IMR-90 (cell line): ENCODE results near the gene STAP2. TPM values are rescaled to one million over a fixed set of nuclear protein-coding genes. Genes with fewer than 3 reads are reported as not detected.

ENCODE experiments used
- ATAC-seq: fragments of 200-7000 bp; cut with Tn5 transposase; 2 replicates; pipeline ENCODE4 v1.9.1; 2020; ENCODE audit warnings: low read depth, mild to moderate bottlenecking, moderate library complexity
- BruUV-seq: library from RNA; stranded (reverse); fragments of 400-500 nt; replicated peaks from 2 replicates; lab custom pipeline; 2021; lab: Mats Ljungman, UMichigan
- CTCF ChIA-PET: fragments of 300-600 bp; formaldehyde crosslinking; extraction: SDS; loops from one replicate; lab custom pipeline; 2021; ENCODE audit warnings: antibody characterized with exemption; lab: Yijun Ruan, JAX
- POLR2A ChIA-PET: fragments of 300-600 bp; sonication (Branson Sonifier 250); formaldehyde crosslinking; loops from one replicate; lab custom pipeline; 2022; ENCODE audit warnings: antibody characterized with exemption; ENCODE audit not compliant: unreplicated experiment; lab: Charles Lee
- DNase-seq: peaks from one replicate; pipeline ENCODE4 v3.0.0; 2013
- H2AFZ ChIP-seq: replicated peaks from 2 replicates; pipeline ENCODE3; 2013; ENCODE audit warnings: low read length, mild to moderate bottlenecking; ENCODE audit not compliant: poor library complexity
- H2AK5ac ChIP-seq: 2 replicates; pipeline ENCODE4 v1.6.1; 2013; ENCODE audit warnings: low read depth, low read length, inconsistent platforms
- H2AK9ac ChIP-seq: replicated peaks from 2 replicates; pipeline ENCODE3; 2013; ENCODE audit warnings: mild to moderate bottlenecking, low read depth, low read length, moderate library complexity; ENCODE audit not compliant: poor library complexity
- H2BK120ac ChIP-seq: 2 replicates; pipeline ENCODE4 v1.6.1; 2013; ENCODE audit warnings: low read depth, low read length, inconsistent platforms
- H2BK15ac ChIP-seq: 3 replicates; pipeline ENCODE4 v1.6.1; 2013; ENCODE audit warnings: low read depth, low read length, inconsistent platforms
- H2BK20ac ChIP-seq: 2 replicates; pipeline ENCODE4 v1.6.1; 2013; ENCODE audit warnings: low read depth, mild to moderate bottlenecking, inconsistent platforms, low read length, moderate library complexity
- H2BK5ac ChIP-seq: 2 replicates; pipeline ENCODE4 v1.6.1; 2013; ENCODE audit warnings: mild to moderate bottlenecking, low read depth, low read length, inconsistent platforms; ENCODE audit not compliant: poor library complexity, severe bottlenecking
- H3K14ac ChIP-seq: replicated peaks from 2 replicates; pipeline ENCODE4 v1.6.1; 2013; ENCODE audit warnings: low read depth, low read length, inconsistent platforms
- H3K18ac ChIP-seq: 2 replicates; pipeline ENCODE4 v1.6.1; 2013; ENCODE audit warnings: low read depth, low read length, control low read depth
- H3K23ac ChIP-seq: 2 replicates; pipeline ENCODE4 v1.6.1; 2013; ENCODE audit warnings: low read depth, low read length, inconsistent platforms
- H3K27ac ChIP-seq: 2 replicates; pipeline ENCODE4 v1.5.1; 2013; ENCODE audit warnings: mild to moderate bottlenecking, control low read depth, low read length; ENCODE audit not compliant: insufficient read depth
- H3K27me3 ChIP-seq: 2 replicates; pipeline ENCODE4 v1.6.1; 2013; ENCODE audit warnings: low read length; ENCODE audit not compliant: control insufficient read depth, insufficient read depth
- H3K36me3 ChIP-seq: 2 replicates; pipeline ENCODE4 v1.6.1; 2013; ENCODE audit warnings: low read length, mixed read lengths; ENCODE audit not compliant: control insufficient read depth, insufficient read depth
- H3K4ac ChIP-seq: 2 replicates; pipeline ENCODE4 v1.6.1; 2013; ENCODE audit warnings: low read depth, low read length, inconsistent platforms
- H3K4me1 ChIP-seq: 2 replicates; pipeline ENCODE4 v1.6.1; 2013; ENCODE audit warnings: low read length, mixed read lengths; ENCODE audit not compliant: control insufficient read depth, insufficient read depth
- H3K4me2 ChIP-seq: 2 replicates; pipeline ENCODE4 v1.6.1; 2013; ENCODE audit warnings: low read depth, mild to moderate bottlenecking, control low read depth, low read length, moderate library complexity
- H3K4me3 ChIP-seq: 2 replicates; pipeline ENCODE4 v1.5.1; 2013; ENCODE audit warnings: low read depth, mild to moderate bottlenecking, control low read depth, low read length, moderate library complexity; ENCODE audit not compliant: insufficient read depth
- H3K56ac ChIP-seq: 2 replicates; pipeline ENCODE4 v1.6.1; 2013; ENCODE audit warnings: low read length, inconsistent platforms; ENCODE audit not compliant: insufficient read depth; ENCODE audit errors: extremely low read depth
- H3K79me1 ChIP-seq, 2 experiments: 2 replicates each; pipeline ENCODE4 v1.6.1; 2013; ENCODE audit warnings: low read length in 2 of 2, inconsistent platforms in 1 of 2, low read depth in 1 of 2
- H3K9ac ChIP-seq: 2 replicates; pipeline ENCODE4 v1.6.1; 2013; ENCODE audit warnings: low read depth, low read length, control low read depth
- H3K9me1 ChIP-seq: 2 replicates; pipeline ENCODE4 v1.6.1; 2013; ENCODE audit warnings: low read length, inconsistent platforms; ENCODE audit not compliant: insufficient read depth
- H3K9me3 ChIP-seq: 2 replicates; pipeline ENCODE4 v1.6.1; 2013; ENCODE audit warnings: low read length; ENCODE audit not compliant: control insufficient read depth, insufficient read depth
- H4K20me1 ChIP-seq: 2 replicates; pipeline ENCODE4 v1.6.1; 2013; ENCODE audit warnings: low read length, inconsistent platforms; ENCODE audit not compliant: insufficient read depth
- H4K5ac ChIP-seq: 2 replicates; pipeline ENCODE4 v1.6.1; 2013; ENCODE audit warnings: mild to moderate bottlenecking, low read depth, low read length, control low read depth
- H4K8ac ChIP-seq, 2 experiments: 2 replicates each; pipeline ENCODE4 v1.6.1; 2013; ENCODE audit warnings: low read depth in 2 of 2, low read length in 2 of 2, control low read depth in 1 of 2, inconsistent platforms in 1 of 2
- H4K91ac ChIP-seq: 2 replicates; pipeline ENCODE4 v1.6.1; 2013; ENCODE audit warnings: low read depth, low read length, inconsistent platforms; ENCODE audit not compliant: insufficient read depth
- ELK1 ChIP-seq: fragments of 150-350 bp; IDR thresholded peaks from 2 replicates; pipeline ENCODE4 v1.6.1; 2016; ENCODE audit warnings: low read depth, mild to moderate bottlenecking, low read length, moderate library complexity, borderline replicate concordance
- RCOR1 ChIP-seq: IDR thresholded peaks from 2 replicates; pipeline ENCODE4 v1.6.1; 2012; ENCODE audit warnings: mild to moderate bottlenecking, low read length, improper control_type of control experiment; ENCODE audit not compliant: insufficient replicate concordance
- WGBS, 2 experiments: methylation state at CpG; one replicate each; pipeline versions ENCODE4 v1.1.5 to v1.1.7; 2013; ENCODE audit warnings: missing lambda C conversion rate in 2 of 2; ENCODE audit not compliant: insufficient read length in 1 of 2; ENCODE audit errors: extremely low coverage in 2 of 2; 5-methylcytosine and 5-hydroxymethylcytosine counted together
- dilution Hi-C: fragments of 300-500 bp; cut with HindIII; formaldehyde crosslinking; loops from one replicate; pipeline ENCODE4 v1.14.3; 2018; ENCODE audit warnings: low sequenced_read_pairs; ENCODE audit not compliant: unreplicated experiment
- in situ Hi-C: fragments of 300-500 bp; cut with MboI; formaldehyde crosslinking; loops from 3 replicates; pipeline ENCODE4 v1.14.3; 2019; ENCODE audit warnings: low sequenced_read_pairs, inconsistent platforms, mixed read lengths
- intact Hi-C: fragments of 100-400 bp; cut with micrococcal nuclease; formaldehyde crosslinking; loops from 2 replicates; pipeline ENCODE4 v1.10.0; 2022
- polyA plus RNA-seq, 3 experiments: library from polyadenylated mRNA; depleted of rRNA; stranded (reverse); fragments of >200 nt; gene quantifications; 2 replicates each; pipeline ENCODE4 v1.2.3, GENCODE V29; 2012; ENCODE audit warnings: low replicate concordance in 1 of 3
- total RNA-seq: library from RNA; depleted of rRNA; stranded (reverse); fragments of >200 nt; gene quantifications from 2 replicates; pipeline ENCODE4 v1.2.3, GENCODE V29; 2012

The STAP2 gene
- total and polyA plus RNA-seq, 2 of the 4 experiments (the other 2 are of a cell fraction): 1.3 to 3.4 TPM

- DNase-seq: no peak
- BruUV-seq: no TSS peak
- dilution Hi-C loops (no loop called here), in situ Hi-C loops (no loop called here), intact Hi-C loops (no loop called here)
- Histone ChIP-seq H2BK120ac (no peak overlapping the region; the same call in 1 of the 2 replicates), H2BK5ac (peak overlapping the region; percentile 36), H3K4me3 (no peak overlapping the region), H3K36me3 (peaks cover 26% of the 10 kb centered on the region), H3K4me1 (peaks cover 32% of the 10 kb centered on the region), H4K8ac (peak overlapping the region in 1 of 2 experiments; percentile 64; a peak in 2 of 4 replicates), H3K9ac (no peak overlapping the region), H2AK5ac (0 out of 2 replicates have a peak overlapping the region, but pooled peaks have one; percentile 18), H4K91ac (no peak overlapping the region; the same call in 1 of the 2 replicates), H3K9me1 (peaks cover 27% of the 10 kb centered on the region), H3K9me3 (no peaks in the 10 kb centered on the region), H3K27ac (no peak overlapping the region; the same call in 1 of the 2 replicates), H3K27me3 (no peaks in the 10 kb centered on the region), H3K4ac (peak overlapping the region; percentile 51), H2AFZ (no peak overlapping the region), H3K79me1 (peaks cover 21 to 86% of the 10 kb centered on the region in 2 experiments; a peak in 3 of 4 replicates), H2AK9ac (peak overlapping the region; percentile 88), H3K18ac (no peak overlapping the region), H4K20me1 (peaks cover 42% of the 10 kb centered on the region), H4K5ac (no peak overlapping the region), H3K14ac (peak overlapping the region; percentile 26; the same call in 1 of the 2 replicates), H3K4me2 (no peak overlapping the region), H2BK15ac (no peak overlapping the region), H3K56ac (no peak overlapping the region), H2BK20ac (no peak overlapping the region), H3K23ac (no peak overlapping the region)
- ChIA-PET CTCF (no interaction called here), POLR2A (no interaction called here)
- no peak for ATAC-seq
- 17% methylated on average over 1 of the region's 25 CpGs; no CpG with 5 or more reads in 1 of the 2 experiments for WGBS, 2 experiments
- TF ChIP-seq ELK1 (no peak), RCOR1 (no peak)
Measured at GRCh38 chr19:4369109-4369887, 30.7 kb upstream of the STAP2 start.
